NCI-H1105 (cell line): ENCODE data around the gene KRTAP5-2.

Experiments
- DNase-seq: peaks from one replicate; lab custom pipeline; 2025; lab: John Stamatoyannopoulos, UW

The KRTAP5-2 gene

DNA sequence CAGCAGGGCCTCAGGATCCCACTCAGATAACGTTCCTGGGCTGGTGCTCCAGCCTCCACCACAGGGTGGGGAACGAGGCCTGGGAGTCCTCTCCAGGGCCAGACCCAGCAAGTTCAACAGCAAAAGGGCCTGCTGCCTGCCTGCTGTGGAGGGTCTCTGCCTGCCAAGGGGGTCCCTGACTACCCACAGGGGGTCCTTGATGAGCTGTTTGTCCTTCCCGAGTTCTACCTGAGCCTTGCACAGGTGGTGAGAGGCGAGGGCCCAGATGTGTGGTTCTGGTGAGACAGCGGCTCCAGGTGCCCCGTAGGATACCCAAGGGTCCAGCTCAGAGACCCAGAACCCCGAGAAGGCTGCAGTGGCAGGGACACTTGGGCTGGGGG, 30.4 kb downstream of the KRTAP5-2 start:
- DNase-seq: no peak

DNA sequence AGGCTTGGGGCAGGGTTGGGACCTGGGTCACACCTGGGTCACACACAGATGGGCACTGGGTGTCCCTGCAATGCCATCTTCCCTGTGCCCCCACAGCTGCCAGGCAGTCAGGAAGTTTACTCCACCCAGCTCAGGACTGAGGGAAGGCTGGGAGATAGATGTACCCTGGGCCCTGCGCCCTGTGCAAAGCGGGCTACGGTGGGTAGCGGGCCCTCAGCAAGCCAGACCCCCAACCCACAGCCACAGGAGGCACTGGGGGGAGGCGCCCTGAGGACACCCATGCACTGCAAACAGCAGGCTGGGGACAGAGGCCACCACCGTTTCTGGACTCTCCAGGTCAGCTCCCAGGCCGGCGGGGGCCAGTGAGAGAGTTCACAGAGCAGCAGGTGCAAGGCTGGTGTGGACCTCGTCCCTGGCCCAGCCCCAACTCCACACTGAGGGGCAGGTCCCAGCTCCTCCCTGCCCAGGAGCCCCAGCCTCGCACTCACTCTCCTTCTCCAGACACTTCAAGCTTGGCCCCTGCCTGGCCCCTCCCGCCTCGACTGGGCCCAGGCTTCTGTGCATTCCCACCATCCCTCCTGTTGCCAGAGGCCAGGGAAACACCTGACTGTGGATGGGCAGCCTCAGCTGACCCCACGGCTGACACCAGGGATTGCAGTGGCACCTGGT, 30.9 kb downstream of the KRTAP5-2 start:
- DNase-seq: no peak

DNA sequence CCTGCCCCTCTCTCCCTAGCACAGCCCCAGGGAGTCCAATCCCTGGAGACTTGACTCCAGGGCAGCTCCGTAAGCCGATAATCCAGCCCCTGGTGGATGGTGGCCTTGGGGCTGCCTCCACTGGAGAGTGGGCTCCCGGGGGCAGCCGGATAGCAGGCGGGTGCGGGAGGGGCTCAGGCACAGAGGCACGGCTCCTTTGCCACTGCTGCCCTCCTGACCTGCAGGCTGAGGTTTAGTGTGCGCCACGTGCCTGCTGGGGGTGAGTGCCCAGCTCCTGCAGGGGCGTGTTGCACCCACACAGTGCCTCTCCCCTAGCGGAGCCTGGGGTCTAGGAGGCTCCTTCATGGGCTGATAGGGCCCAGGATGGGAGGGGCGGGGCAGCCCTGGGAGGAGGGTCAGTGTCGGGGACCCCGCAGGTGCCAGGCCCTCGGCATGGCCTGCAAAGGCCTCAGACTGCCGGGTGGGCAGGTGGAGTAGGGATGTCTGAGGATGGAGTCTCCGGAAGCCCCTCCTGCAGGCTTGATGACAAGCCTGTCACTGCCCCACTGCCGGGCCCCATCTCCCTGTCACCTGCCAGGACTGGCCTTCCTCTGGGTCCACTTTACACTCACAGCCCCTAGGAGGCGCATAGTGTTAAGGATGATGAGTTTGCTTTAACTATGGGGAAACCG, 31.6 kb downstream of the KRTAP5-2 start:
- no peak for DNase-seq

DNA sequence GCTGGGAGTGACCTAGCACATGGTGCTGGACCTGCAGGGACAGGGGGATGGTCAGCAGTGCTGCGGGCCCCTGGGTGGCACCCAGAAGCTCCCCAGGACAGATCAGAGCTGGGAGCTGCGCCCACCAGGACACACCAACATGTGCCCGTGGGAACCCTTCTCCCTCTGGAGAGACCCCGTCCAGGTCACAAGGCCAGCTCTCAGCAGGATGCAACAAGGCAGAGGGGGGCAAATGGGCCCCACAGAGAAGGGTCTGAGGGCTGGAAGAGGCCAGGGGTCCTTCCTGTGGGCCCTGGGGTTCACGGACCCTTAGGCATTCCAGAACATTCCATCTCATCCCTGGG, 32.2 kb downstream of the KRTAP5-2 start:
- no peak for DNase-seq

DNA sequence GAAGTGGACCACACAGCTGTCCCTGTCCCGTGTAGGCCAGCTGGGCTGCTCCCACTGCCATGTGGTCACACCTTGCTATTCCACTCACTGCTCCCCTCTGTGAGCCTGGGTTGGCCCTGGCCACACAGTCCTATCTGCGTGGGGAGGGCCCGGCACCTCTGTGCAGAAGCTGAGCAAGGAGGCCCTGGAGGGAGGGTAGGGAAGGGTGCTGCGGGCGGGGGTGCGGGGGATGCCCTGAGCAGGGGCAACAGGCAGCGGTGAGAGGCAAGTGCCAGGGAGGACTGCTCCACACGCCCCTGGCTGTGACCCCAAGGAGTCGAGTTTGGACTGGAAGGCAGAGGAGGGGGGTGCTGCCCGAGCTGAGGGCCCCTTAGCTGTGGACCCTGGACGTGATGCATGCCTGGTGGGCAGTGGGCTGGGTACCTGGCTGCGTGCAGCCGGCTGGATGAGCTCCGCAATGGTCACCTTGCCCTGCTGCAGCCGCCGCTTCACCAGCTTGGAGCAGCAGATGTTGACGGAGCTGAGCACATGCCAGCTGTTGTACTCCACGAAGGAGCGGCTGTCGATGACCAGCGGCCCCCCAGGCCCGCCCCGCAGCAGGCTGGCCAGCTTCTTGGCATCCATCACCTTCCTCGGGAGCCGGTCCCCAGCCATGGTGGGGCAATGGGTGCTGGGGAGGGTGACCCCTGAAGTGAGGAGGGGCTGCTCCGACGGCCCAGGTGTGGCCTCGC, 32.8 kb downstream of the KRTAP5-2 start:
- DNase-seq: no peak

DNA sequence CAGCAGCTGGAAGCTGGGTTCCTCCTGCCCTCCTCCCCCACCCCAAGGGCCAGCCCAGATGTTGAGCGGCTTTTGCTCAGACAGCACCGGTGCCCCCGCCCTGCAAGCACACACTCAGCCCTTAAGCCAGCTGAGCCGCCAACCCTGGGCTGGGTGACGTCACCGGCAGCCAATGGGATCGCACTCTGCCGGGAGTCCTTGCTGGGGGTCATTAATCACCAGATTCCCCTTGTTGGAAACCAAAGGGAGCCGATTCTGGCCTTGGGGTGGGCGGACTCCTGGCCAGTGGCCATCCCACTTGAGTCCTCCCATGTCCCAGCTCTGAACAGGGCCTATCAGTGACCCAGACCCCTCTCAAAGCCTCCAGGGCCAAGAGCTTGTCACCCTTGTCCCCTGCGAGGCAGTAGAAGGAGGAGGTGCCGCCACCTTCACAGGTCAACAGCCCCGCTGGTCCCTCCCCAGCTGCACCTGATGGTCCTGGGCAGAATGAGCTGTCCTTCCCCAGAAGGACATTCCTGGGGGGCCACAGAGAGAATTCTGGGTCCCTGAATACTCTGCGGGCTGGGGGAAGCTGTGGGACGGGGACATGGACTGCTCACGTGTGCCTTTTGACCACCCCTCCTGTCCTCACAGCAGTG, 33.4 kb downstream of the KRTAP5-2 start:
- DNase-seq: no peak

DNA sequence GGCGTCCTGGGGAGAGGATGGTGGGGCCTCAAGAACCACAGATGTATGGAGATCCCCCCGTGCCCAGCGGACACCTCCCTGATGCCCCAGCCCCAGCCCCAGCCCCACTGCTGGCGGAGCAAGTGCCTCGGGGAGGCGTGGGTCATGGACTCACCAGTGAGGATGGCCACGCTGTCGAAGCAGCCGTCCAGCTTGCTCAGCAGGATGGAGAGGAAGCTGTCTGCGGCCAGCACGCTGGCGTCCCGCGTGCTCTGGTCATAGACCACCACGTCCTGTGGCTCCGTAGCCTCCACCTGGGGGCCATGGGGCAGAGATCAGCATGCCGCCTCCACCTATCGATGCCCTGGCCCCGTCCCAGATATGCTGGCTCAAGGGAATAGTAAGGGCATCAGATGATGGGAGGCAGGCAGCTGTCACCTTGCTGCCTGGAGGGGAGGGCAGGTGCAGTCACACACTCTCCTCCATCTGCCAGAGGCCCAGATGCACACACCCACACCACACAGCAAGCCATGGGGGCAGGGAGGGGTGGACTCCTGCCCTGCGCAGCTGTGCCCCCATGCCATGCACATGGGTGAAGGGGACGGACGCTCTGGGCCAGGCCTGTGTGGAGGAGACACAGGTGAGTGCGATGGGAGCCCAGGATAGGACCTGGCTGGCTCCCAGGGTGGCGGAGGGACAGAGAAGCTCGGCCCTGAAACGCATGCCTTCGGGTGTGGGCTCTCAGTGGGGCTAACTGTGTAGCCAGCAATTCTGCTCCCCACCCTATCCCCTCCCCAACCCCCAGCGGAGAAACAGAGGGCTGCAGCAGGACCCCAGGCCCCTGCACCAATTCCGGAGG, 34.2 kb downstream of the KRTAP5-2 start:
- no peak for DNase-seq

DNA sequence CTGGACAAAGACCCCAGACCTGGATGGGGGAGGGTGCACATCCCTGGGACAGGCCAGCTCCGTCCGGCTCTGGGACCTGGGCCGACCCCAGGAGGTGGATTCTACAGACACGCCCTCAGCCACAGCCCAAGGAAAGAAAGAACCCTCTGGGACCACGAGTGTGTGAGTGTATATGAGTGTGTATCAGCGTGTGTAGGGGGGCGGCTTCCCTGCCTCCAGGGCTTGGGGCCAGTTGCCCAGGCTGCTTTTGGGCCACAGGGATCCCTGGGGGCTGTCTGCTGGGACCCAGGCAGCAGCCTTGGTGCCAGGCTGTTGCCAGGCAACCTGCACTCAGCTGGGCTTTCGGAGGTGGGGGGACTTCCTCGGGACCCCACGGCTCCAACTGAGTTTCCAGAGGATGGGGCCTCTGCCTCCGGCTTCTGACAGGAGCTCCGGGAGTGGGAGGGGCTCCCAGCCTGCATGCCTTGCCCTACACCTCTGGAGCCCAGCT, 34.9 kb downstream of the KRTAP5-2 start:
- no peak for DNase-seq

DNA sequence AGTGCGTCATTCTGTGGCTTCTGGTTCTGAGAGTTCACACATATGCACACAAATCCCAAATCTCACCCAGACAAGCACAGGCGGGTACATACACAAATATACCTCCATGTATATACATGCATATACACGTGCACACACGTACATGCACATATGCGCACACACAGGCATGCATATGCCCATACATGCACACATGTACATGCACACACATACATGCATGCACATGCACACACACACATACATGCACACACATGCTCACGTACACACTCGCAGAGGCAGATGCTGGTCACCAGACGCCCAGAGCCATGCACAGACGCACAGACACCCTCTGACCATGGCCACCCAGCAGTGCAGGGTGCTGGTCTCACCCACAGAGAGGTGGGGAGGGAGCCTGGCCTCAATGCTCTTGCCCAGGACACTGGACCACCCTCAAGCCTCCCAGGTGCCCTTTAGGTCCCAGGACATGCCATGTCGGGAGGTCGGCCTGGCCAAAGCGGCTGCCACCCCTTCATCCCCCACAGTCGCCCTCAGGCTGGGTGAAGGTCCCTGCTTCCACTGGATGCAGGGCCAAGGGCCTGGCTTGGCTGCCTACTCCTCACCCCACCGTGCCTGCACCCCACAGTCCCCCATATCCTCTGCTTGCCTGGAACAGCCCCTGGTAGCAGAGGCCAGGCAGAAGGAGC, 35.5 kb downstream of the KRTAP5-2 start:
- DNase-seq: no peak

DNA sequence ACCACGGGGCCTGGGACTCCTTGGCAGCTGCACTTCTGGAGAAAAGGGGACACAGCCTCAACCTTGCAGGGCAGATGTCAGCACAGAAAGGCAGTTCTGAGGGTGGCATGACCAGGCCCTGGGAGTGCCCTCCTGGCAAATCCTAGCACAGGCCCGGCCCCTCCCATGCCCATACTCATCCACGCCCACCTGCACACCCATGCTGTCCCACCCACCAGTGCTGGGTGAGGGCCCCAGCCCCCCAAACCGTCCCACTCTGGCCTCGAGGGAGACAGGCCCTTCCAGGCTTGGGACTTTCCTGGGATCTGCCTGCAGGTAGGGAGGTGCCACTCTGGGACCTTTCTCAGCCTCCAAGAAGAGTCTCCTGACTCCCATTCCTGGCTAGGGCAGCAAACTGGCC, 36.1 kb downstream of the KRTAP5-2 start:
- DNase-seq: no peak

DNA sequence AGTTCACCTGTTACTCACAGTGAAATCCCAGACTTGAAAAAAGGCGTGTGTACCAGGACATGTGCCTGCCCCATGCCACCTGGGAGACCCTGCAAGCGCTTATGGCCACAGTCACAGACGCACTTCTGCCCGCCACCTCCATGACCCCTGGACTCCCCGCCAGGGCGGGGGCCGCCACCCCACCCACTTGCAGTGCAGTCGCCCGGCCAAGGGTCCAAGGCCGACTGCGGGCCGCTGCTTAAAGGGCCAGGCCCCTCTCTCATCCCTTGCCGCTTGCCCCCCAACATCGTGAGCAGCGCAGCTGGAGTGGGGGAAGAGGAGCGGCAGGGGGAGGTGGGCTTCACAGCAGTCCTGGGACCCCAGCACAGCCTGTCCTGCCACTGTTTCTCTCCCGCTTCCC, 36.8 kb downstream of the KRTAP5-2 start:
- no peak for DNase-seq

DNA sequence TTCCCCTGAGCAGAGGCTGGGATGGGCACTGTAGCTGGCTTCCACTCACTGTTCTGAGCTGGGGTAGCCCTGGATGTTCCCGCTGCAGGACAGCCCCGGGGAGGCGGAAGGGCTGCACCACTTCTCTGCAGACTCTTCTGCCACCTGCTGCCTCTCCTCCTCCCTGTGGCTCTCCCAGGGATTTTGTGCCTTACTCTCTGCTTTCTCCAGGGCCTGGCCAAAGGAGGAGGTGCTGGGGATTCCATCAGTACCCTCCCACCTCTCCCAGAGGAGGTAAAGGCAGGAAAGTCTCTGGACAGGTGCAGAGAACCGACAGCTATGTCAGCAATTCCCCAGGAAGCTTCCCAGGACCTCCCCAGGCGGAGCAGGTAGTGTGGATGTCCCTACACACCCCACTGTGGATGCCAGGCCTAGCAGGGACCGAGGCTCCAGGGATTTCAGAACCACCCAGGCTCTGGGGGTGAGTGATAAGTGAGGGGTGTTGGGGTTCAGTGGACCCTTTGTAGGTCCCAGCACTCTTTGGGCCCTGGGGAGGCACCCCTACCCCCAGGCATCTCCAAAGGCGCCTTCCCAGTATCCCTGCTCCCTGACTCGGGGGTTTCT, 37.3 kb downstream of the KRTAP5-2 start:
- DNase-seq: no peak

DNA sequence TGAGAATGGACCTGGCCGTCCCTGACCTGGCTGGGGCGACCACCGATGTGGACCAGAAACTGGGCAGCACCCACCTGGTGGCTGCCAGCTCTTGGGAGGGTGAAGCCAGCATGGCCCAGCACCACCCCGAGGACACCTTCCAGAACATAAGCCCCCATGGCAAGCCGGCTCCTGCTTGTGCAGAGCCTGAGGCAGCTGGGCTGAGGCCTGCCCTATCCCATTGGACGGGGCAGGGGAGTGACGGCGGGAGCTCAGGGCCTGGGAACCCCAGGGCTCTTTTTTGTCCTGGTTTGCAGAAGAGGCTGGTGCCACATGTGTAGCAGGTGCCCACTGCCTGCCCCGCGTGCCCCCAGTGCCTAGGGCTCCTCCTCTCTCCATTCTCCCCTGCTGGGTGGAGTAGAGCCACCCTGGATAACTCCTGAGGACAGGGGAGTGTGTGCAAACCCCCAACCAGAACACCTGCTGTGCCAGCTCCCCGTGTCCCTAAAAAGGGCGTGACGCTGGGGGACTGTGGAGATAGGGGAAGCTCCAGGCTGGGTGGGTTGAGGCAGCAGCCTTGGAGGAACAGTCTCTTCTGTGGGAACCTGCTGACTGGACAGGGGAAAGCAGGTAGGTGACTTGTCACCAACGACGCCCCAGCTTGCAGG, 38.0 kb downstream of the KRTAP5-2 start:
- DNase-seq: no peak

DNA sequence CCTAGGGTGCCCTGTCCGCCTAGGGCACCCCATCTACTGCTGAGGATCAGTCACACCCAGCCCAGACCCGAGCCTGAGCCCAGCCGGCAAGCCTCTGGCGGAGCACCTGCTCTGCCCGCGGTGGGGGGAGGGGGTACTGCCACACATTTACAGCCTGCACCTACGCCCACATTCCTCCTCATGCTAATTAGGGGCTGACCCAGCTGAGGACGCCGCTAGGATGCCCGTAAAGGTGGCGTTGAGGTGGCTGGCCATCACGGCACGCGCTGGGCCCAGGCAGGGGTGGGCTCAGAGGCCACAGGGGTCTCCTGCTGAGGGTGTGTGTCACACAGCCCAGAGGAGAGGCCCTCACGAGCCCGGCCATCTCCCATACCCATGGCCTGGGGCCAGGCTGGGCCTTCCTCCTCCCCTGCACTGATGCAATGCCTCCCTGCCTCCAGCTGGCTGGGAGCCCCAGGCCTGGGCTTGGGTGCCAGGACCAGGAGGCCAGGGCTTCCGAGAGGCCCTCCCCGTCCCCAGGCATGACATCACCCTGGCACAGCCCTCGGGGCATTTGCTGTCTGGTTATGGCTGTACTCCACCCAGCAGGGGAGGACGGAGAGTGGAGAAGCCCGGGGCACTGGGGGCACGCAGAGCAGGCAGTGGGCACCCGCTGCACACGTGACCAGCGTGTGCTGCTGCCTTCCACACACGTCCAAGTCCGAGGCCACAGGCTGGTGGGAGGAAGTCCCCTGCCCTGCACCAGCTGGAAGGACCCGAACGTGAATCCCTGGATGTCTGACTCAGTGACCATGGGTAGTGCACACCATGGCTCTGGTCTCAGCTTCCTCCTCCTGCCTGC, 38.8 kb downstream of the KRTAP5-2 start:
- DNase-seq: peak; percentile 30

DNA sequence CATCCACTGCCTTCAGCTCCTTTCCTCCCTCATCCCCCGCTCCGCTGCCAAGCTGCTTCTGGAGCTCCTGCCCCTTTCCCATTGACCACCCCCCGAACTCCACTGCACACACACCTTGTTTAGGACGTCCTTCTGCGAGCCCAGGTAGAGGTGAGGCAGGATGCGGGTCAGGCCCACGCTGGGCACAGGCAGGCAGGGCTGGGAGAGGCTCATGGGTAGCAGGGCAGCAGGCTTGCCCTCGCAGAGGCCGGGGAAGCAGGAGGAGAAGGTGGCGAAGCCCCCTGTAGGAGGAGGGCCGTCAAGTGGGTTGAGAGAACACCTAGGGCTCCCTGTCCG, 39.4 kb downstream of the KRTAP5-2 start:
- no peak for DNase-seq

DNA sequence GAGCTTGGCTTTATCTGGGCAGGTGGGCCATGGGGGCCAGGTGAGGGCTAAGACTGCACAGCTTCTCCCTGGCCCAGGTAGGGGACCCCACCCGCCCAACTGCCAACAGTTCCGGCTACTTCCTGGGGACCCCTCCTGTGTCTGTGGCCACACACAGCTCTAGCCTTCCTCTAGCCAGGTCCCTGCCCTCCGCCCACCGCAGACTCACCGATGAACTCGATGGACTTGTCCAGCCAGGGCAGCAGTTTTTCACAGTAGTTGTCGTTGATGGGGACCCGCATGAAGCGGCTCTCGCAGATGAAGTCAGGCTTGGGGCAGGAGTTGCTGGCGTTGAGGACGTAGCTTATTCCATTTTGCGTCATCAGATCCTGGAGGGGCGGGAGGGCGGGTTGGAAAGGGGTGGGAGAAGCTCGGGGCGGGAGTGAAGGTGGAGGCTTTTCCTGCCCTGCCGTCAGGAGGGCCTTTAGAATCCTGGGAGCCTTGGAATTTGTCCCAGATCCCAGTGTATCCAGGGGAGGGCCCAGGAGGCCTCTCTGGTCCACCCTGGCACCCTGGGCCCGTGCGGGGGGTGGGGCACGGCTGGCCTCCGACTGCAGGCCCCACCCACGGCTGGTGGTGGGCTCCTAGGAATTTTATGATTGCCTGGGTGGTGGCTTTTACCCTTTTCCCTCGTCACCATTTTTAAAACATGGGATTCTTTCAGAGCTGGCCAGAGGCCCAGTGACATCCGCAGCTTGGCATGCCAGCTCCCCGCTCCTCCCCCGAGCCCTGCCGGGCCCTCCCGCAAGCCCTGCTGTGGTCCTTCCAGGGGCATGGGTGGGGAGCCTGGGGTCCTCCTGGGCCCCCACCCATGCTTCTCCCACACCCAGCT, 40.0 kb downstream of the KRTAP5-2 start:
- no peak for DNase-seq

DNA sequence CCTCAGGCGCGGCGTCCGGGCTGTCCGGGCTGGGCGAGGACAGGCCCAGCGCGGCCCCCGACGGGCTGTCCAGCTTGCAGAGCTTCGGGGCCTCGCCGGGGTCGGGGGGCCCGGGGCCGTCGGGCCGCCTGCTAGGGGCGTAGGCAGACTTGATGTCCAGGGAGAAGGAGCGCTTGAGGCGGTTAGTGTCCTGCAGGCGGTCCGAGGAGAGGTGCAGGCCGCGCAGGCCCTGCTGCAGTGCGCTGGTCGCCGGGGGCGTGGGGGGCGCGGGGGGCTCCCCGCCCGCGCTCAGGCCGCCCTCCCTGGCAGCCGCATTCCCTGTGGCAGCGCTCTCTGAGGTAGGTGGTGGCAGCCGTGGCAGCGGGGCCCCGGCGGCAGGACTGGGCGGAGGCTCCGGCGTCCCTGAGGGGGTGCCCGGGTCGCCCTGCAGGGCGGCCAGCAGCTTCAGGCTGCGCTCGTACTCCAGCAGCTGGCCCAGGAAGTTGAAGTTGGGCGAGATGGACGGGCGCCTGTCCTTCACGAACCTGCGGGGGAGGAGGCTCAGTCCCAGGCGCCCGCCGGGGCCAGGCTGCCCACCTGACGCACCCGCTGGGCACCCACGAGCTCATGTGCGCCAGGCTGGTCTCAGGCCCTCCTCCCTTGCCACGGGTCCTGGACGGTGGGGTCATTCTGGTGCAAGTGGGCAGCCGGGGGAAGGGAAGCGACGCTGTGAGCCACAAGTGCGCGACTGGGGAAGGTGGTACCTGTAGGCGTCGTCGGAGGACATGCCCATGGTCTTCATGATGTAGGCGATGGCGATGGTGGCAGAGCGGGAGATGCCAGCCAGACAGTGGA, 40.8 kb downstream of the KRTAP5-2 start:
- no peak for DNase-seq
